ENCODE data around the gene MVK.

Gene MVK

GRCh38 chr12:109545826-109546225 lies 27.8 kb upstream of the MVK start:
- no peak for DNase-seq (ENCODE audit: low spot score)

- DNase-seq (ENCODE audit: low spot score) = no peak
Measured at GRCh38 chr12:109547286-109547685, 26.3 kb upstream of the MVK start.

GRCh38 chr12:109548258-109548657 lies 25.3 kb upstream of the MVK start:
- DNase-seq (ENCODE audit: low spot score) = no peak

GRCh38 chr12:109549613-109550270 lies 23.9 kb upstream of the MVK start:
- no peak for DNase-seq (ENCODE audit: low spot score)

- no peak for DNase-seq (ENCODE audit: low spot score)
Measured at GRCh38 chr12:109550281-109550680, 23.3 kb upstream of the MVK start.

GRCh38 chr12:109551108-109551507 lies 22.5 kb upstream of the MVK start:
- no peak for DNase-seq (ENCODE audit: low spot score)

- no peak for DNase-seq (ENCODE audit: low spot score)
Measured at GRCh38 chr12:109552971-109553370, 20.6 kb upstream of the MVK start.

GRCh38 chr12:109553483-109553882 lies 20.1 kb upstream of the MVK start:
- no peak for DNase-seq (ENCODE audit: low spot score)

GRCh38 chr12:109553906-109554500 lies 19.6 kb upstream of the MVK start:
- no peak for DNase-seq (ENCODE audit: low spot score)

- DNase-seq (ENCODE audit: low spot score) = no peak
Measured at GRCh38 chr12:109554761-109555160, 18.8 kb upstream of the MVK start.

GRCh38 chr12:109555431-109556315 lies 17.9 kb upstream of the MVK start:
- DNase-seq (ENCODE audit: low spot score) = no peak

GRCh38 chr12:109557200-109557599 lies 16.4 kb upstream of the MVK start:
- no peak for DNase-seq (ENCODE audit: low spot score)

- DNase-seq (ENCODE audit: low spot score) = no peak
Measured at GRCh38 chr12:109557805-109558204, 15.8 kb upstream of the MVK start.

GRCh38 chr12:109558374-109559199 lies 15.0 kb upstream of the MVK start:
- DNase-seq (ENCODE audit: low spot score) = no peak

GRCh38 chr12:109559200-109559505 lies 14.4 kb upstream of the MVK start:
- DNase-seq (ENCODE audit: low spot score) = no peak

GRCh38 chr12:109559601-109560000 lies 14.0 kb upstream of the MVK start:
- no peak for DNase-seq (ENCODE audit: low spot score)

GRCh38 chr12:109560867-109561710 lies 12.5 kb upstream of the MVK start:
- no peak for DNase-seq (ENCODE audit: low spot score)

GRCh38 chr12:109561711-109562030 lies 11.9 kb upstream of the MVK start:
- no peak for DNase-seq (ENCODE audit: low spot score)

- no peak for DNase-seq (ENCODE audit: low spot score)
Measured at GRCh38 chr12:109562871-109563270, 10.7 kb upstream of the MVK start.

- no peak for DNase-seq (ENCODE audit: low spot score)
Measured at GRCh38 chr12:109563291-109564284, 10.0 kb upstream of the MVK start.
